H1 (cell line): ENCODE measurements around the gene MRPL3. TPM values are rescaled to one million over a fixed set of nuclear protein-coding genes. Genes with fewer than 3 reads are reported as not detected.

Experiments
- CTCF ChIA-PET: fragments of 300-600 bp; sonication (Branson Sonifier 250); formaldehyde crosslinking; loops from one replicate; lab custom pipeline; 2021; ENCODE audit not compliant: partially characterized antibody; lab: Charles Lee
- POLR2A ChIA-PET: fragments of 300-600 bp; sonication (Branson Sonifier 250); formaldehyde crosslinking; loops from one replicate; lab custom pipeline; 2021; ENCODE audit warnings: inconsistent platforms; ENCODE audit not compliant: partially characterized antibody; lab: Charles Lee
- DNase-seq, 2 experiments: peaks; one replicate each; pipeline versions ENCODE4 v3.0.0 to v3.0.0-alpha.2; 2010 to 2022; ENCODE audit warnings: low spot score in 2 of 2, low read depth in 1 of 2, mixed read lengths in 1 of 2
- FAIRE-seq: peaks from 2 replicates; lab custom pipeline; 2011; peaks lifted over from hg19 to GRCh38; lab: Jason Lieb, UNC
- H2AFZ ChIP-seq: 2 replicates; pipeline ENCODE4 v1.8.1; 2012; ENCODE audit warnings: low read length, inconsistent platforms
- H2AK5ac ChIP-seq: 2 replicates; pipeline ENCODE4 v1.6.1; 2013; ENCODE audit warnings: low read depth, low read length
- H2BK120ac ChIP-seq: replicated peaks from 2 replicates; pipeline ENCODE3; 2013; ENCODE audit warnings: low read depth, low read length, inconsistent platforms
- H2BK12ac ChIP-seq: 2 replicates; pipeline ENCODE4 v1.6.1; 2013; ENCODE audit warnings: low read depth, low read length
- H2BK15ac ChIP-seq: 2 replicates; pipeline ENCODE4 v1.6.1; 2013; ENCODE audit warnings: low read length
- H2BK20ac ChIP-seq: 2 replicates; pipeline ENCODE4 v1.6.1; 2013; ENCODE audit warnings: low read length
- H2BK5ac ChIP-seq: 2 replicates; pipeline ENCODE4 v1.6.1; 2013; ENCODE audit warnings: low read depth, low read length
- H3K14ac ChIP-seq: 2 replicates; pipeline ENCODE4 v1.6.1; 2013; ENCODE audit warnings: inconsistent platforms; ENCODE audit not compliant: insufficient read length
- H3K18ac ChIP-seq: 2 replicates; pipeline ENCODE4 v1.6.1; 2013; ENCODE audit warnings: low read length; ENCODE audit errors: extremely low read depth
- H3K23ac ChIP-seq: 2 replicates; pipeline ENCODE4 v1.6.1; 2013; ENCODE audit warnings: inconsistent platforms; ENCODE audit not compliant: insufficient read length
- H3K23me2 ChIP-seq: 2 replicates; pipeline ENCODE4 v1.6.1; 2013; ENCODE audit warnings: low read depth, low read length
- H3K27ac ChIP-seq: 2 replicates; pipeline ENCODE4 v1.6.1; 2011; ENCODE audit warnings: low read depth, low read length, inconsistent platforms
- H3K27me3 ChIP-seq, 4 experiments: replicated peaks in 1 of 4; 1 replicate in 1 of 4; 2 replicates in 3 of 4; pipeline versions ENCODE4 v1.6.1 to v1.8.1; 2011 to 2013; ENCODE audit warnings: low read length in 3 of 4, mild to moderate bottlenecking in 3 of 4, inconsistent platforms in 2 of 4, mixed read lengths in 2 of 4, moderate library complexity in 1 of 4; ENCODE audit not compliant: control insufficient read depth in 3 of 4, insufficient read depth in 3 of 4; ENCODE audit errors: extremely low read depth in 1 of 4
- H3K36me3 ChIP-seq, 4 experiments: 2 replicates each; pipeline versions ENCODE4 v1.6.1 to v1.8.1; 2011 to 2013; ENCODE audit warnings: mild to moderate bottlenecking in 4 of 4, low read length in 3 of 4, moderate library complexity in 2 of 4, control low read depth in 1 of 4, inconsistent platforms in 1 of 4; ENCODE audit not compliant: insufficient read depth in 4 of 4, control insufficient read depth in 2 of 4
- H3K4ac ChIP-seq: replicated peaks from 2 replicates; pipeline ENCODE3; 2013; ENCODE audit warnings: low read length, low read depth, mixed read lengths, inconsistent platforms; ENCODE audit not compliant: insufficient read length
- H3K4me1 ChIP-seq, 4 experiments: replicated peaks in 1 of 4; 1 replicate in 1 of 4; 2 replicates in 3 of 4; pipeline versions ENCODE4 v1.6.1 to v1.8.1; 2011 to 2013; ENCODE audit warnings: low read length in 3 of 4, inconsistent platforms in 2 of 4, mixed read lengths in 1 of 4; ENCODE audit not compliant: insufficient read depth in 4 of 4, control insufficient read depth in 3 of 4
- H3K4me2 ChIP-seq, 2 experiments: 2 replicates each; pipeline versions ENCODE4 v1.6.1 to v1.8.1; 2011 to 2013; ENCODE audit warnings: low read depth in 2 of 2, low read length in 2 of 2, control low read depth in 1 of 2, inconsistent platforms in 1 of 2, mild to moderate bottlenecking in 1 of 2; ENCODE audit not compliant: insufficient read depth in 1 of 2
- H3K4me3 ChIP-seq, 4 experiments: fragments of 200-600, 300-600 bp in 1 of 4; sonication (generic), shearing (Covaris generic), sonication (Bioruptor Twin) in 1 of 4; 2 replicates each; pipeline versions ENCODE4 v1.5.1 to v1.8.1; 2011 to 2016; ENCODE audit warnings: low read length in 4 of 4, low read depth in 3 of 4, control low read depth in 2 of 4, inconsistent platforms in 2 of 4, mild to moderate bottlenecking in 2 of 4, mixed read lengths in 1 of 4, moderate library complexity in 1 of 4; ENCODE audit not compliant: insufficient read depth in 2 of 4; ENCODE audit errors: extremely low read depth in 1 of 4
- H3K56ac ChIP-seq: replicated peaks from 2 replicates; pipeline ENCODE3; 2013; ENCODE audit warnings: low read depth, mild to moderate bottlenecking, mixed read lengths, low read length, inconsistent platforms; ENCODE audit not compliant: insufficient read length
- H3K79me1 ChIP-seq: 2 replicates; pipeline ENCODE4 v1.6.1; 2013; ENCODE audit warnings: low read depth, low read length, control low read depth
- H3K79me2 ChIP-seq, 2 experiments: 2 replicates each; pipeline versions ENCODE4 v1.6.1 to v1.8.1; 2012 to 2013; ENCODE audit warnings: low read length in 2 of 2, mild to moderate bottlenecking in 2 of 2, inconsistent platforms in 1 of 2; ENCODE audit not compliant: insufficient read depth in 2 of 2, control insufficient read depth in 1 of 2
- H3K9ac ChIP-seq, 4 experiments: replicated peaks in 1 of 4; 1 replicate in 1 of 4; 2 replicates in 3 of 4; pipeline versions ENCODE4 v1.6.1 to v1.8.1; 2011 to 2013; ENCODE audit warnings: low read depth in 3 of 4, low read length in 3 of 4, control low read depth in 2 of 4, mild to moderate bottlenecking in 2 of 4, moderate library complexity in 2 of 4, inconsistent platforms in 1 of 4; ENCODE audit errors: extremely low read depth in 1 of 4
- H3K9me3 ChIP-seq, 2 experiments: 2 replicates each; pipeline versions ENCODE4 v1.6.1 to v1.8.1; 2012 to 2013; ENCODE audit warnings: mild to moderate bottlenecking in 2 of 2, moderate library complexity in 2 of 2, control low read depth in 1 of 2, inconsistent platforms in 1 of 2, low read depth in 1 of 2, low read length in 1 of 2, mixed read lengths in 1 of 2; ENCODE audit not compliant: insufficient read depth in 2 of 2
- H4K20me1 ChIP-seq, 2 experiments: replicated peaks in 1 of 2; 2 replicates each; pipeline versions ENCODE3 to v1.8.1; 2011 to 2013; ENCODE audit warnings: inconsistent platforms in 2 of 2, low read length in 2 of 2, mild to moderate bottlenecking in 1 of 2; ENCODE audit not compliant: insufficient read depth in 2 of 2, control insufficient read depth in 1 of 2
- H4K5ac ChIP-seq: 2 replicates; pipeline ENCODE4 v1.6.1; 2013; ENCODE audit warnings: low read length, low read depth, mixed read lengths, inconsistent platforms; ENCODE audit not compliant: insufficient read length
- H4K8ac ChIP-seq: 2 replicates; pipeline ENCODE4 v1.8.0; 2013; ENCODE audit warnings: mild to moderate bottlenecking, moderate library complexity, low read length, inconsistent platforms; ENCODE audit not compliant: insufficient read depth; ENCODE audit errors: extremely low read depth
- H4K91ac ChIP-seq: replicated peaks from 2 replicates; pipeline ENCODE3; 2013; ENCODE audit warnings: low read length, mixed read lengths, inconsistent platforms; ENCODE audit not compliant: insufficient read length
- CBX5 ChIP-seq: fragments of 300-800, 300-1000 bp; sonication (generic); IDR thresholded peaks from 2 replicates; pipeline ENCODE4 v1.7.1; 2016; ENCODE audit warnings: antibody characterized with exemption, low read length, low read depth
- CEBPB ChIP-seq: IDR thresholded peaks from 2 replicates; pipeline ENCODE4 v1.6.1; 2012; ENCODE audit warnings: low read depth, low read length
- CHD1 ChIP-seq: IDR thresholded peaks from 2 replicates; pipeline ENCODE4 v1.6.1; 2012; ENCODE audit warnings: low read depth, low read length, improper control_type of control experiment
- KDM1A ChIP-seq: fragments of 200-600, 300-600 bp; sonication (generic); IDR thresholded peaks from 2 replicates; pipeline ENCODE4 v1.7.1; 2016; ENCODE audit warnings: mild to moderate bottlenecking, low read length, borderline replicate concordance
- TCF12 ChIP-seq: IDR thresholded peaks from 2 replicates; pipeline ENCODE4 v1.6.1; 2011; ENCODE audit warnings: low read depth, mild to moderate bottlenecking, low read length
- WGBS, 2 experiments: shearing (Covaris generic) in 1 of 2; methylation state at CpG; one replicate each; pipeline versions ENCODE4 v1.1.6 to v1.1.7; 2013 to 2015; ENCODE audit warnings: low lambda C conversion rate in 2 of 2, mixed read lengths in 2 of 2, inconsistent platforms in 1 of 2, low coverage in 1 of 2, missing lambda C conversion rate in 1 of 2; ENCODE audit not compliant: insufficient replicate concordance in 2 of 2, insufficient coverage in 1 of 2, insufficient read length in 1 of 2; ENCODE audit errors: extremely low coverage in 1 of 2, missing lambda C conversion rate in 1 of 2; 5-methylcytosine and 5-hydroxymethylcytosine counted together
- polyA plus RNA-seq, 7 experiments: library from polyadenylated mRNA; depleted of rRNA in 3 of 7; stranded (reverse) in 5 of 7; unstranded in 2 of 7; fragments of >200 nt in 5 of 7; fragments of 200-250 nt in 2 of 7; gene quantifications; 1 replicate in 5 of 7; 2 replicates in 1 of 7; 4 replicates in 1 of 7; pipeline versions ENCODE4 v1.2.1 to v1.2.3, GENCODE V29; 2011 to 2013; ENCODE audit warnings: missing spikeins in 2 of 7, mixed read lengths in 2 of 7
- total RNA-seq: library from RNA; stranded (reverse); fragmentation: NEBNext Ultra II Directional; extraction: Animal tissue kit (Norgen Biotek cat#: 25700); gene quantifications from 2 replicates; pipeline ENCODE4 v1.2.1, GENCODE V29; 2021
- TF ChIP-seq, protein P1 (sequence below): IDR thresholded peaks from 2 replicates; pipeline ENCODE4 v1.6.1; 2011; ENCODE audit warnings: low read depth, mild to moderate bottlenecking, low read length; ENCODE audit not compliant: insufficient read depth

MRPL3 gene
- total and polyA plus RNA-seq, 2 of the 8 experiments (the other 6 are each of a cell fraction or from before 2014, with no cell fraction given), result 164 to 175 TPM

DNA sequence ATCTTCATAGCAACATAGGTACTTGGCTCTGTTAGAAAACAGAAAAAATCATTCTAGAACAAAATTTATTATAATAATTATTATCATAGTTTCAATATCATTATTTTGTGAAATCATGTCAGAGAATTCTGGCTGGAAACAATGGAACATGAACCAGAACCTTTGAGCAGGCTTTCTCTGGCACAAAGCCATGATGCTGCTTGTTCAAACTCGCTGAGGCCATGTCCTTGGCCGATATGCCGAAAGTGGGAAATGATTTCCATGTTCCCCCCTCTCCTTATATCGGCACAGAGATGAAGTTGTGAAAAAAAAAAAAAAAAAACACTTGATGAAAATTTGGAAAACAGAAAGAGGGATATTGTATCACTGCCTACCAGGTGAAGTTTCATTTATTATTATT is 49.0 kb upstream of the MRPL3 start:
- FAIRE-seq (no peak), DNase-seq (no peak)
- H3K4me1 ChIP-seq, result peaks cover 0 to 2% (median 0%) of the 10 kb centered on the region in 4 experiments; a peak in 1 of 7 replicates
- no peak overlapping the region for H3K56ac ChIP-seq
- H3K27me3 ChIP-seq, result no peaks in the 10 kb centered on the region
- H3K9me3 ChIP-seq, result no peaks in the 10 kb centered on the region
- ChIA-PET CTCF (interaction anchor here (0.8 to 4.6 kb wide), 5 partner anchors 9 to 482 kb away, joined by 3 to 39 read pairs (median 12); no protein-coding TSS in a partner anchor), POLR2A (no interaction called here)
- no peak overlapping the region for H3K4me3 ChIP-seq
- H2BK15ac ChIP-seq, result no peak overlapping the region
- no peak overlapping the region for H2BK12ac ChIP-seq
- H2BK5ac ChIP-seq, result no peak overlapping the region
- H3K23me2 ChIP-seq, result no peaks in the 10 kb centered on the region
- no peak overlapping the region for H2BK120ac ChIP-seq
- no peaks in the 10 kb centered on the region for H4K20me1 ChIP-seq
- no peak overlapping the region for H3K23ac ChIP-seq
- no peak overlapping the region for H4K8ac ChIP-seq
- H3K36me3 ChIP-seq, result no peaks in the 10 kb centered on the region
- no peak overlapping the region for H3K4ac ChIP-seq
- no peaks in the 10 kb centered on the region for H3K79me2 ChIP-seq
- no peak overlapping the region for H4K5ac ChIP-seq
- no peak overlapping the region for H4K91ac ChIP-seq
- no peaks in the 10 kb centered on the region for H3K79me1 ChIP-seq
- whole genome bisulfite sequencing, 2 experiments, result 91% methylated on average over 4 of the region's 4 CpGs; no CpG with 5 or more reads in 1 of the 2 experiments
- no peak overlapping the region for H2AFZ ChIP-seq
- no peak overlapping the region for H3K9ac ChIP-seq
- H3K4me2 ChIP-seq, result no peak overlapping the region
- H2AK5ac ChIP-seq, result no peak overlapping the region
- no peak overlapping the region for H2BK20ac ChIP-seq
- H3K27ac ChIP-seq, result no peak overlapping the region
- H3K14ac ChIP-seq, result no peak overlapping the region
- TF ChIP-seq CEBPB (no peak), CHD1 (no peak), TCF12 (no peak), KDM1A (no peak), CBX5 (no peak)
- TF ChIP-seq, protein P1, sequence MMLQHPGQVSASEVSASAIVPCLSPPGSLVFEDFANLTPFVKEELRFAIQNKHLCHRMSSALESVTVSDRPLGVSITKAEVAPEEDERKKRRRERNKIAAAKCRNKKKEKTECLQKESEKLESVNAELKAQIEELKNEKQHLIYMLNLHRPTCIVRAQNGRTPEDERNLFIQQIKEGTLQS, result no peak
- H3K18ac ChIP-seq, result no peak overlapping the region
